Naive thymus-derived CD8-positive, alpha-beta T cell (primary cell): ENCODE measurements around the gene KRT2. TPM values are rescaled to one million over a fixed set of nuclear protein-coding genes. Genes with fewer than 3 reads are reported as not detected.

Experiments
- ATAC-seq, 2 donors: fragments of 150-1000 bp; cut with Tn5 transposase in 1 of 2; sonication (Bioruptor Pico), chemical (Tn5 transposase) in 1 of 2; 1 replicate in 1 of 2; 2 replicates in 1 of 2; pipeline ENCODE4 v1.10.0; 2021; ENCODE audit warnings: mild to moderate bottlenecking in 2 of 2, moderate library complexity in 2 of 2
- POLR2A ChIA-PET: fragments of 350-600 bp; sonication (Branson Sonifier 250); formaldehyde crosslinking; loops from one replicate; lab custom pipeline; 2021; ENCODE audit warnings: antibody characterized with exemption; lab: Charles Lee
- DNase-seq, 10 donors: peaks; one replicate each; pipeline versions ENCODE4 v3.0.0 to v3.0.0-alpha.2; 2020 to 2022
- H3K27ac Mint-ChIP-seq, 10 donors: one replicate each; pipeline ENCODE4 v1.8.0; 2020 to 2022; ENCODE audit warnings: mild to moderate bottlenecking in 10 of 10, mixed read lengths in 10 of 10, moderate library complexity in 4 of 10, inconsistent platforms in 1 of 10
- H3K27me3 Mint-ChIP-seq, 5 donors: one replicate each; pipeline ENCODE4 v1.8.0; 2021 to 2022; ENCODE audit warnings: mixed read lengths in 5 of 5
- H3K36me3 Mint-ChIP-seq, 3 donors: one replicate each; pipeline ENCODE4 v1.8.0; 2020 to 2022; ENCODE audit warnings: mixed read lengths in 3 of 3, mild to moderate bottlenecking in 2 of 3, inconsistent platforms in 1 of 3
- H3K4me1 Mint-ChIP-seq, 4 donors: one replicate each; pipeline ENCODE4 v1.8.0; 2021 to 2022; ENCODE audit warnings: mixed read lengths in 4 of 4
- H3K4me3 Mint-ChIP-seq, 10 donors: one replicate each; pipeline ENCODE4 v1.8.0; 2020 to 2022; ENCODE audit warnings: mild to moderate bottlenecking in 10 of 10, mixed read lengths in 10 of 10, moderate library complexity in 6 of 10, inconsistent platforms in 1 of 10
- H3K9me3 Mint-ChIP-seq, 9 donors: one replicate each; pipeline ENCODE4 v1.8.0; 2020 to 2022; ENCODE audit warnings: mixed read lengths in 9 of 9, mild to moderate bottlenecking in 3 of 9, inconsistent platforms in 1 of 9, moderate library complexity in 1 of 9
- polyA plus RNA-seq, 3 donors: library from polyadenylated mRNA; unstranded; fragments of 300-500 nt; fragmentation: Illumina TruSeq; gene quantifications; one replicate each; pipeline ENCODE4 v1.2.3, GENCODE V29; 2021
- total RNA-seq, 8 experiments: library from RNA in 2 of 8; stranded (reverse) in 2 of 8; gene quantifications; one replicate each; pipeline ENCODE4 v1.2.3 and lab custom pipeline; 2021 to 2026

The KRT2 gene
- total and polyA plus RNA-seq, 5 experiments from 2014 or later: 0.62 to 3.4 (median 1.1) TPM

DNA sequence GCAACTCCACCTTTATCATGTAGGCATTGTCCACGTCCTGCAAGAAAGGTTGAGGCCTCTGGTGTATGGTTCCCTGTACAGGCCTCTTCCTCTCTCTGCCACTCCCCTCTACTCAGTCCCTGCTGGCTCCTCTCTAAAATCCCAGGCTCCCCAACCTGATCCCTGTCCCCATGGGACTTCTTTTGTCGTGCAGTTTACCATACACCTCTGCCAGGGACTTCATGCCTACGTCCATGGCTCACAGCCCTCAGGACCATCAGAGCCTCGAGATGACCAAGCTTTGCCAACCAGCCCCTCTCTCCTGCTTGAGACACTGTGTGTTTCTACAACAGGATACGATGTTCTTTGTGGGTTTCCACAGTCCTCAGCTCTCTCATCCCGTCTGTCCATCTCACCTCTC lies 2.9 kb downstream of the KRT2 start:
- ATAC-seq (no peak), DNase-seq (no peak)
- Mint-ChIP-seq H3K27me3 (no peaks in the 10 kb centered on the region), H3K4me3 (peak overlapping the region in 6 of 10 donors; percentile 2 to 91 (median 54)), H3K27ac (peak overlapping the region; percentile 0 to 100 (median 88)), H3K36me3 (peaks cover 0 to 15% (median 0%) of the 10 kb centered on the region in 3 donors), H3K9me3 (peaks cover 0 to 9% (median 4%) of the 10 kb centered on the region in 9 donors), H3K4me1 (peaks cover 47 to 75% (median 67%) of the 10 kb centered on the region in 4 donors)
- POLR2A ChIA-PET: interaction anchor here (0.7 to 1.4 kb wide), 4 partner anchors 11 to 41 kb away, joined by 3 to 4 read pairs (median 4); no protein-coding TSS in a partner anchor

DNA sequence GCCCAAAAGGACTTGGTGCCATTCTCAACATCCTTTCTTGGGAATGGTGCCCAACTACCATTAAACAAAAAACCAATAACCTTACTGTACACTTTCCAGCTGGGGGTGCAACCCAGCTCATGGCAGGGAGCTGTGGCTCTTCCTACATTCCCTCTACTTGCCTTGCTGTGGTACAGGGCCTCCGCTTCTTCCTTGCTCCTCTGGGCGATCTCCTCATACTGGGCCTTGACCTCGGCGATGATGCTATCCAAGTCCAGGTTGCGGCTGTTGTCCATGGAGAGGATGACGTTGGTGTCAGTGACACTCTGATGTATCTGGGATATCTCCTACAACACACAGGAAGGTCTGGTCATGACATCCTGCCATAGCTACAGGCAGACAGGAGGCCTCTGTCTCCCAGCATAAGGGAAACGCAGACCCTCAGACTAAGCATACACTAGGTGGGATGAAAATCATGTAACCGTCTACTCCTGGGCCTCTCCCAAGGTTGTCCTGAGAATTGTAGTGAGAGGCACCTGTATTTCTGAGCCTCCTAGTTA lies 3.9 kb downstream of the KRT2 start:
- Mint-ChIP-seq H3K9me3 (peaks cover 0 to 9% (median 4%) of the 10 kb centered on the region in 9 donors), H3K27me3 (no peaks in the 10 kb centered on the region), H3K36me3 (peaks cover 0 to 15% (median 0%) of the 10 kb centered on the region in 3 donors), H3K4me1 (peaks cover 53 to 80% (median 73%) of the 10 kb centered on the region in 4 donors), H3K27ac (peak overlapping the region; percentile 65 to 100 (median 100)), H3K4me3 (peak overlapping the region in 6 of 10 donors; percentile 9 to 91 (median 60))
- POLR2A ChIA-PET: interaction anchor here (0.6 to 1.8 kb wide), 8 partner anchors 9 to 66 kb away, joined by 3 to 7 read pairs (median 4); no protein-coding TSS in a partner anchor
- ATAC-seq (no peak), DNase-seq (no peak)

DNA sequence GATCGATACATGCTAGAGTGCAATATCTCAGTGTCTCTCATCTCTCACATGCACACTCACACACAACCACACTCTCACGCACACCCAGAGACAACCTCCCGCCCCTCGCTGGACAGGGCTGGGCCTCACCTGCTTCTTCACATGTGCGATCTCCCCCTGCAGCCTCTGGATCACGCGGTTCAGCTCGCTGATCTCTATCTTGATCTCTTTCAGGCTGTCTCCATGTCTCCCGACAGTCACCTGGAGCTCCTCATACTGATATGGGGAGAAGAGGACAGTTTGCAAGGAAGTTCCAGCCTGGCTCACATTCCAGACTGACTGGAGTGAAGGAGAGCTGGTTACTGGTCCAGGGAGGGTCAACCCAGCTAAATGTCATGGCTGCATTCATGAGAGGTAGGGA lies 4.4 kb downstream of the KRT2 start:
- POLR2A ChIA-PET: interaction anchor here (0.6 to 1.8 kb wide), 9 partner anchors 9 to 66 kb away, joined by 3 to 7 read pairs (median 3); no protein-coding TSS in a partner anchor
- H3K9me3 Mint-ChIP-seq: peaks cover 0 to 9% (median 4%) of the 10 kb centered on the region in 9 donors
- H3K4me3 Mint-ChIP-seq: peak overlapping the region in 8 of 10 donors; percentile 5 to 91 (median 58)
- peaks cover 55 to 84% (median 78%) of the 10 kb centered on the region in 4 donors for H3K4me1 Mint-ChIP-seq
- H3K36me3 Mint-ChIP-seq: peaks cover 0 to 17% (median 0%) of the 10 kb centered on the region in 3 donors
- H3K27ac Mint-ChIP-seq: peak overlapping the region; percentile 95 to 100 (median 100)
- DNase-seq (no peak), ATAC-seq (no peak)
- no peaks in the 10 kb centered on the region for H3K27me3 Mint-ChIP-seq

DNA sequence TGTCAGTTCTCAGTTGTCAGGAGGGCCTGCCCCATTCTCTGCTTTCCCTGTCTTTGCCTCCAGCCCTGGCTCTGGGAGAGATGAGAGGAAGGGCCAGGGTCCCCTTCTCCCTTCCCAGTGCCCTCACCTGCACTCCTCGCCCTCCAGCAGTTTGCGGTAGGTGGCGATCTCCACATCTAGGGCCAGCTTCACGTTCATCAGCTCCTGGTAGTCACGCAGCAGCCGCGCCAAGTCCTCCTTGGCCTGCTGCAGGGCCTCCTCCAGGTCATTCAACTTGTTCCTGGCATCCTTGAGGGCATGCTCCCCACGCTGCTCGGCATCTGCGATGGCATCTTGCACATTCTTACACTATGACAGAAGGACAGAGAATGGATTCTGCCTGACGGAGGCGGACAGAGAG lies 5.4 kb downstream of the KRT2 start:
- Mint-ChIP-seq H3K27me3 (no peaks in the 10 kb centered on the region), H3K4me1 (peaks cover 63 to 90% (median 85%) of the 10 kb centered on the region in 4 donors), H3K9me3 (peaks cover 0 to 9% (median 4%) of the 10 kb centered on the region in 9 donors), H3K4me3 (peak overlapping the region in 9 of 10 donors; percentile 33 to 91 (median 82)), H3K27ac (peak overlapping the region; percentile 95 to 100 (median 100)), H3K36me3 (peaks cover 0 to 14% (median 0%) of the 10 kb centered on the region in 3 donors)
- no peak for ATAC-seq
- DNase-seq: no peak
- POLR2A ChIA-PET: interaction anchor here (0.6 to 5.9 kb wide), 6 partner anchors 10 to 67 kb away, joined by 3 to 55 read pairs (median 5); no protein-coding TSS in a partner anchor

DNA sequence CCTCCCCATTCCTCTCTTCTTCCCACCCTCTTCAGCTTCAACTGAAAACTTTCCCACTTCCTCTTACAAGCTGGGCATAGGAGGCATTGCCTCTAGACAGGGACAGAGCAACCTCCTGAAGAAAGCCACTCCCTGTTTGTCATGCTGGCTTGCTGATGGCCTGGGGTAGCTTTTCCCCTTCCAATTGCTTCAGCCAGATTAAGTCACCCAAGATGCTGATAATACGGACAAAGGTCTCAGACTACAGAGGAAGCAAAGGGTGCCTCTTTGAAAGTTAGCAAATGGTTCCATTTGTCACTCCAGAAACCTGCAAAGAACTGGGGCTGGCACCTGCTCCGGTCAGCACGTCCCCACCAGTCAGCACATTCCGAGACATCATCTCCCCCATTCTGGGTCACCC lies 6.0 kb downstream of the KRT2 start:
- Mint-ChIP-seq H3K36me3 (peaks cover 0 to 14% (median 0%) of the 10 kb centered on the region in 3 donors), H3K9me3 (peaks cover 0 to 9% (median 4%) of the 10 kb centered on the region in 9 donors), H3K27ac (peak overlapping the region; percentile 95 to 100 (median 100)), H3K4me3 (peak overlapping the region; percentile 29 to 91 (median 81)), H3K4me1 (peaks cover 66 to 95% (median 91%) of the 10 kb centered on the region in 4 donors), H3K27me3 (no peaks in the 10 kb centered on the region)
- ATAC-seq: no peak
- POLR2A ChIA-PET: interaction anchor here (1.0 to 5.9 kb wide), 4 partner anchors 12 to 67 kb away, joined by 3 to 55 read pairs (median 29); no protein-coding TSS in a partner anchor
- no peak for DNase-seq

DNA sequence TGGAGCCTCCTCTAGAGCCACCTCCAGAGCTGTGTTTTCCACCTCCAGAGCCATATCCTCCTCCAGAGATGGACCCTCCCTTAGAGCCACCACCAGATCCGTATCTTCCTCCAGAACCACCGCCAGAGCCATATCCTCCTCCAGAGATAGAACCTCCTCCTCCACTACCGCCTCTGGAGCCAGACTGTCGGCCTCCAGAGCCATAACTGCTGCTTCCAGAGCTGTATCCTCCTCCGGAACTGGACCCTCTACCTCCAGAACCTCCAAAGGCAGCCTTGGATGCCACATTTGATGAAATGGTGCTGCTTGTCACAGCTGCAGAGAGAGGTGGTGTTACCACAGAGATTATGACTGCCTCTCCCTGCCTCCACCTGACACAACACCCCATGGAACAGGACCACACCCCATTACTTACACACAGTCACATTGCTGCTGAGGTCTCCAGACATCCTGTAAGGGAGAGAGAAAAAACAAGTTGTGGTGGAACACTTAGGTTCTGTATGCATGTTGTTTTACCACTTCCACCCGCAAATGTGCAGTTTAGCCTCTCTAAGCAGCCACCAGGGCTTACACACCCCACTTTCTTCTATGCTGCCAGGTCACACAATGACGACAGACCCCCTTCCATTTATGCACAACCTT lies 6.8 kb downstream of the KRT2 start:
- peak overlapping the region; percentile 95 to 100 (median 100) for H3K27ac Mint-ChIP-seq
- POLR2A ChIA-PET: interaction anchor here (0.8 to 5.9 kb wide), 9 partner anchors 11 to 68 kb away, joined by 3 to 55 read pairs (median 5); no protein-coding TSS in a partner anchor
- peaks cover 0 to 14% (median 0%) of the 10 kb centered on the region in 3 donors for H3K36me3 Mint-ChIP-seq
- H3K27me3 Mint-ChIP-seq: no peaks in the 10 kb centered on the region
- H3K4me1 Mint-ChIP-seq: peaks cover 65 to 93% (median 91%) of the 10 kb centered on the region in 4 donors
- DNase-seq: peak in 9 of 10 donors; percentile 44 to 96 (median 83)
- H3K4me3 Mint-ChIP-seq: peak overlapping the region; percentile 33 to 91 (median 81)
- ATAC-seq: peak; percentile 92
- peaks cover 0 to 9% (median 4%) of the 10 kb centered on the region in 9 donors for H3K9me3 Mint-ChIP-seq

DNA sequence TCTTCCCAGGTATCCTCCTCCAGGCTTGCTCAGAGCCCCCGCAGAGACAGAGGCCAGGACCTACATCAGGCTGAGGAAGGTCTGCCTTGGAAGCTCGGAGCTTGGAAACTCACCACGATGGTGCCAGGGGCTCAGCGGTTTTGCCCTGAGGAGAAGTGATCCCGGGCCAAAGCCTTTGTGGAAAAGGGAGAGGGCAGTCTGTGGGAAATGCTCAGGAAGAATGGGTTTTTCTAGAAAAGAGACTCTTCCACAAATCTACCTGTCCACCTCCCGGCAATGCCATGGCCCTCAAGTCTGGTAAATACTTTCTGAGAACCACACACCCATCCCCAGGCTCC lies 8.0 kb downstream of the KRT2 start:
- no peak for DNase-seq
- H3K4me3 Mint-ChIP-seq: peak overlapping the region in 6 of 10 donors; percentile 28 to 82 (median 54)
- peak overlapping the region; percentile 95 to 100 (median 100) for H3K27ac Mint-ChIP-seq
- peaks cover 0 to 14% (median 0%) of the 10 kb centered on the region in 3 donors for H3K36me3 Mint-ChIP-seq
- H3K9me3 Mint-ChIP-seq: peaks cover 0 to 9% (median 4%) of the 10 kb centered on the region in 9 donors
- no peak for ATAC-seq
- no peaks in the 10 kb centered on the region for H3K27me3 Mint-ChIP-seq
- H3K4me1 Mint-ChIP-seq: peaks cover 57 to 87% (median 79%) of the 10 kb centered on the region in 4 donors
- POLR2A ChIA-PET: interaction anchor here (1.5 to 5.9 kb wide), 5 partner anchors 10 to 37 kb away, joined by 5 to 55 read pairs (median 9); no protein-coding TSS in a partner anchor

DNA sequence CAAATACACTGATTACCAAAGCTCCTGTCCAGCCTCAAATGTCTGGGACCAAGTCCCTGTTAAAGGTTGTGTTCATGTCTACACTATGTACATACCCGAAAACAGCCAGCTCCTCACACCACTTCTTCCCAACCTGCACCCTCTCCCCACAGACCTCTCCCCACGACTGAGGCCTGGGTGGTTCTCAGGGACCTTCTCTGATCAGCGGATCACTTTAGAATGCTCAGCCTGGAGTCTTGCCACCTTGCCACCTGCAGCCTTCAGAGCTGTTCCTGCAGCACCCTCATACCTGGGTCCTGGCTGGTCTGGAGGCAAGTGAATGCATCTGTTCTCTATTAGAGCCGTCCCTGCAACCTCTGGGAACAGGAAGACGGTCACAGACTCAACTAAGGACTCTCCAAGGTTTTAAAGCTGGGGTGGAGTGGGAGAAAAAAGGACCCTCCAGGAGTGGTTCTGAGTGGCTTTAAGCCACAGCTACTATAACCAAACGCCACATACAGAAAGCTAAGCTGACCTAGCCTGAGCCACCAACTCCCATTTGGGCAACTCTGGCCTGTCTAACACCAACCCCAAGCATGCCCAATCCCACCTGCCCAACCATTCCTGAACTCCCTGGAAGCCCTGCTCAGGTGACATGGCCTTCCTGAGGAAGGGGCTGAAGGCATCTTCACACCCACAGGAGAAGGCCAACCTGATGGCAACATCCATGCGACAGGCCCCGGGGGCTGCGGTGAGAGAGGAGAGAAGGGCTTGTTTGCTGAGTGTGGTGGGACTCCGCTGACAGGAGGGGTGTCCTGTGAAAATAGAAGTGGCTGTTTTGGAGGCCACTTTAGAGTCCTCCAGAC lies 8.6 kb downstream of the KRT2 start:
- peaks cover 55 to 81% (median 74%) of the 10 kb centered on the region in 4 donors for H3K4me1 Mint-ChIP-seq
- H3K27ac Mint-ChIP-seq: peak overlapping the region; percentile 95 to 100 (median 100)
- ATAC-seq: no peak
- H3K27me3 Mint-ChIP-seq: no peaks in the 10 kb centered on the region
- H3K4me3 Mint-ChIP-seq: peak overlapping the region in 6 of 10 donors; percentile 23 to 79 (median 58)
- no peak for DNase-seq
- POLR2A ChIA-PET: interaction anchor here (0.6 to 5.9 kb wide), 9 partner anchors 10 to 591 kb away, joined by 3 to 55 read pairs (median 5); no protein-coding TSS in a partner anchor
- H3K9me3 Mint-ChIP-seq: peaks cover 0 to 9% (median 4%) of the 10 kb centered on the region in 9 donors
- H3K36me3 Mint-ChIP-seq: peaks cover 0 to 14% (median 0%) of the 10 kb centered on the region in 3 donors

DNA sequence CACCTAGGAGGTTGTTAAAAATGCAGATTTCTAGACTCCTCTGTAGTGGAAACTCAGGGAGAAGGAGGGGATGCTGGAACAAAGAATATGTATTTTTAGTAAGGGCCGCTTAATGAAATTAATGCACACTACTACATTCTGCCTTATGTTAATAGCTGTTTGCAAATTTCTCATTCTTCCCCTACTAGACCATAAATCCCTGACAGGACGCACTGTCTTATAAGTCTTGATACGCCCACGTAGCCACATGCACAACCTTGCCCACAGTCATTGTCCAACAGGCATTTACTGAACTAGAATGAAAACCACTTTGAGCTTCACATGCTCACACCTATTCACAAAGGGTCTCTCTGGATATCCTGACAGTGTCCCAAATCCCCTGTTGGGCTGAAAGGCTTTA lies 10.5 kb downstream of the KRT2 start:
- no peak for DNase-seq
- H3K36me3 Mint-ChIP-seq: peaks cover 0 to 7% (median 0%) of the 10 kb centered on the region in 3 donors
- peaks cover 0 to 9% (median 4%) of the 10 kb centered on the region in 9 donors for H3K9me3 Mint-ChIP-seq
- no peak for ATAC-seq
- no peaks in the 10 kb centered on the region for H3K27me3 Mint-ChIP-seq
- peak overlapping the region in 6 of 10 donors; percentile 29 to 75 (median 55) for H3K4me3 Mint-ChIP-seq
- H3K4me1 Mint-ChIP-seq: peaks cover 43 to 69% (median 58%) of the 10 kb centered on the region in 4 donors
- H3K27ac Mint-ChIP-seq: peak overlapping the region in 9 of 10 donors; percentile 38 to 100 (median 100)
- POLR2A ChIA-PET: interaction anchor here (1.6 to 5.9 kb wide), 4 partner anchors 8 to 30 kb away, joined by 4 to 55 read pairs (median 29); no protein-coding TSS in a partner anchor

DNA sequence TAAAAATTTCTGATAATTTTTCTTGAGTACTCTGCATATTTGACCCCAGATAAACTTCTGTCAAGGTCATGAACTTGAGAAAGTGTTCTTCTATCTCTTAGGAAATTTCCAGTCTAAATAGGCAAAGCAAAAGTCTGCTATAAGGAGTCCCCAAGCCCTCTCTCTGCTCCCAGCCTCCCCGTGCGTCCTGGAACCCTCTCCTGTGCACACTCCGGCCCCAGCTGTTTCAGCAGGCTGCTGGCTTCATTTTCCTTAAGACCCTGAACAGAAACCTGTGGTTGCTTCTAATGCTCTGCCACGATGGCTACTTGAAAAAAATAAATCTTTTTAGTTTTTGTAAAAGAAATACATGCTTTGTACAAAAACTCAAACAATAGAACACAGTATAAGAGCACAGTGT lies 14.7 kb downstream of the KRT2 start:
- no peak overlapping the region for H3K4me3 Mint-ChIP-seq
- ATAC-seq (no peak), DNase-seq (no peak)
- H3K27ac Mint-ChIP-seq: peak overlapping the region in 2 of 10 donors; percentile 61 to 67
- peaks cover 33 to 58% (median 52%) of the 10 kb centered on the region in 4 donors for H3K4me1 Mint-ChIP-seq
- H3K36me3 Mint-ChIP-seq: no peaks in the 10 kb centered on the region
- POLR2A ChIA-PET: no interaction called here
- H3K27me3 Mint-ChIP-seq: no peaks in the 10 kb centered on the region
- peaks cover 0 to 2% (median 0%) of the 10 kb centered on the region in 9 donors for H3K9me3 Mint-ChIP-seq

DNA sequence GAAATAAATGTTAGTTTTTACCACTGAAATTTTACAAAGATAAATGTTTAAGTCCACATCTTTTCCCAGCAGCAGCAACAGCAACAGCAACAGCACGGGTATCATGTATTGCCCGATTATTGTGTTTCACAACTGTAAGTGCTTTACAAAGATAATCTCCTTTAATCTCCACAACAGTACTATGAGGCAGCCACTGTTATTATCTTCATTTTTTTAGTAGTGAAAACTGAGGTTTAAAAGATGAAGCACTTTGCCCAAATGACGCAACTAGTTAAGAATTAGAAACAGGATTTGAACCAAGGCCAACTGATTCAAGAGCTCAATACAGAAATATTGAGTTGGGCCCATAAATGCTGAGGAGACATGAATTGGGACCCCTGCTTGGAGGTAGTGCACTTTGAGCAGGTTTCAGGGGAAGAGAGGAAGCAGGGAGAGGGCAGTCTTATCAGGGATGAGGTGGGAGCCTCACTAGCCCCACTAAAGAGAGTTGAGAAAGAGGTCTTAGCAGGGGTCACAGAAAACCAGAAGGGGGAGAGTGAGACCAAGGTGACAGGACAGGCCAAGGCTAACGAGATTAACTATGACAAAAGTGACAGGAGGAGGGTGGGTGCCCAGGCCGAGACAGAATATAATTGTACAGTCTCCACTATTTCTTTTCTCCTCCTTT lies 15.3 kb downstream of the KRT2 start:
- Mint-ChIP-seq H3K4me1 (peaks cover 34 to 58% (median 52%) of the 10 kb centered on the region in 4 donors), H3K9me3 (peaks cover 0 to 2% (median 0%) of the 10 kb centered on the region in 9 donors), H3K27ac (peak overlapping the region in 7 of 10 donors; percentile 3 to 89 (median 34)), H3K27me3 (no peaks in the 10 kb centered on the region), H3K4me3 (no peak overlapping the region), H3K36me3 (no peaks in the 10 kb centered on the region)
- POLR2A ChIA-PET: interaction anchor here (0.7 to 6.9 kb wide), 3 partner anchors 7 to 605 kb away, joined by 3 to 100 read pairs (median 53); partner anchors contain the start of gene KRT73
- DNase-seq (no peak), ATAC-seq (no peak)
